ENCODE measurements around the gene ITM2B. TPM values are rescaled to one million over a fixed set of nuclear protein-coding genes. Genes with fewer than 3 reads are reported as not detected.
A peak's percentile ranks its signal among the peaks of the same experiment; 100 is the strongest.

Gene ITM2B
- total RNA-seq, 1 donor from 2014 or later, result 196 TPM

DNA sequence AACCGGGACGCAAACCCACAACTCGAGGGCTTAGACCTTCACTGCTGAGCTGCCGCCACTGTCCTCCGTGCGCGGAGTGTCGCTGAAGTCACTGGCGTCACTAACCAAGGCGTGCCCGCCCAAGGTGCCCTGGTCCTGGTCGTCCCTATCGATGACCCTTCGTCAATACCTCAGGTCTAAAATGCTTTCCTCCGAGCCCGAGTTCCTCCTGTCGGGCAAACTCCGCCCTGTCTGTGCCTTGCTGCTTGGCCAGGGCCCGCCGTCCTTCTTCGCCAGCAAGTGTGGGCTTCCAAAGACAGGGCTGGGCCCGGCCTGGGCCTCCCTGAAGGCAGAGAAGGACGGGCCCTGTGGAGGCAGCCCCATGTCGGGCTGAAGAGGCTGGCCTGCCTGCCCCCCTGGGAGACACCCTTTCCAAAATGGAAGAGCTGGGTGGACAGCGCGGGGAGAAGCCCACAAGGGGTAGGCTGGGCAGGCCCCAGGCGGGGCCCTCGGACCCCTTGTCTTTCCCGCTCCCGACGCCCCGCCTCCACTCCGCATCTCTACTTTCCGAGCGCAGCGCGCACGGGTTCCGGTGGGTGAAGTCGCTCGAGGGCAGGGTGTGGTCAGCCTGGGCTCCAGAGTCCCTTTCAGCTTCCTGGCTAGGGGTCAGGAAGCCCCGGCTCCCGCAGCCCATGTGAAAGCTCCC is 84.0 kb downstream of the ITM2B start:
- no peak overlapping the region for H3K27ac Mint-ChIP-seq
- TF ChIP-seq, protein P1, sequence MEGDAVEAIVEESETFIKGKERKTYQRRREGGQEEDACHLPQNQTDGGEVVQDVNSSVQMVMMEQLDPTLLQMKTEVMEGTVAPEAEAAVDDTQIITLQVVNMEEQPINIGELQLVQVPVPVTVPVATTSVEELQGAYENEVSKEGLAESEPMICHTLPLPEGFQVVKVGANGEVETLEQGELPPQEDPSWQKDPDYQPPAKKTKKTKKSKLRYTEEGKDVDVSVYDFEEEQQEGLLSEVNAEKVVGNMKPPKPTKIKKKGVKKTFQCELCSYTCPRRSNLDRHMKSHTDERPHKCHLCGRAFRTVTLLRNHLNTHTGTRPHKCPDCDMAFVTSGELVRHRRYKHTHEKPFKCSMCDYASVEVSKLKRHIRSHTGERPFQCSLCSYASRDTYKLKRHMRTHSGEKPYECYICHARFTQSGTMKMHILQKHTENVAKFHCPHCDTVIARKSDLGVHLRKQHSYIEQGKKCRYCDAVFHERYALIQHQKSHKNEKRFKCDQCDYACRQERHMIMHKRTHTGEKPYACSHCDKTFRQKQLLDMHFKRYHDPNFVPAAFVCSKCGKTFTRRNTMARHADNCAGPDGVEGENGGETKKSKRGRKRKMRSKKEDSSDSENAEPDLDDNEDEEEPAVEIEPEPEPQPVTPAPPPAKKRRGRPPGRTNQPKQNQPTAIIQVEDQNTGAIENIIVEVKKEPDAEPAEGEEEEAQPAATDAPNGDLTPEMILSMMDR (IDR thresholded peaks at IDR 0.05; ENCODE audit: unreplicated experiment), result no peak

DNA sequence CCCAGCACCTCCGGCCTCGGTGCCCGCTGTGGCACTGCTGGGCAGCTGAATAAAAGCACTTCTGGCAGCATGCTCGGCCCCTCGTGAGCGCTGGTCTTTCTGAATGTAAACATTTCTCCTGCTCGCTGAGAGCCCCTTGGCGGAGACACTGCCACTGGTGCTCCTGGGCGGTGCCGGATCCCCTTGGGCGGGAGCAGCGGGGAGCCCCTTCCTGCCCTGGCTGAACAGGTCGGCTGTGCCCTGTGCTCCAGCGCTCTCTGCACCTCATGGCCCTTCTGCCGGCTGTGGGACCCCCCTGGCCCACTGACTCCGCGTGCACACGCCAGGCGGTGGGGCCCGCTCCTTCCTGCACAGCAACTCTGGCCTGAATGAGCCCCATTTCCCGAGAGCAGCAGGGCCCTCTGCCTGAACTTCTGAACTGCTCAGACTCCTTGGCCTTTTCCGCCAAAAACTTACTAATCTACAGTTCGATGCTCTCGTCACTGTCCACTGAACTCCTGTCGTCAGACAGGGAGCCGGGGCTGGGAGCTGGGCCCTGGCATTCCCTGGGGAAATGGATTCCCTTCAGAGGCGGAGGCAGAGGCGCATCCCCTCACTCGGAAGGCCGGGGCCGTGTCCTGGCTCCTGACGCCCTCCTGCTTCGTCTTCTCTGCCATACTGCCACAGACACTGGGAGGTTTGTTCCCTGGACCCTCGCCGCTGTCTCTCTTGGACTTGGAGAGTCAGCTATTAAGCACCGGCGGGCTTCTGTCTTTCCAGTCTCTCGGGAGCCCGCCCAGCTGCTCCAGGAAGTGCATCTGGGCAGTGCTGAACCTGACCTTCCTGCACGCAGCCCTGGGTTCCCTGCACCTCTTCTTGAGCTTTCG is 84.7 kb downstream of the ITM2B start:
- no peaks in the 10 kb centered on the region for H3K27me3 Mint-ChIP-seq
- no peaks in the 10 kb centered on the region for H3K4me1 Mint-ChIP-seq (ENCODE audit: low read depth)
- H3K4me3 Mint-ChIP-seq (ENCODE audit: low read depth), result no peak overlapping the region
- peaks cover 60% of the 10 kb centered on the region for H3K36me3 Mint-ChIP-seq (ENCODE audit: insufficient read depth)
- TF ChIP-seq, protein P1 (IDR thresholded peaks at IDR 0.05; ENCODE audit: unreplicated experiment), result no peak
- DNase-seq (ENCODE audit: low spot score, unreplicated experiment), result no peak
- no peak overlapping the region for H3K27ac Mint-ChIP-seq
- H3K9me3 Mint-ChIP-seq (ENCODE audit: low read depth), result peaks cover 29% of the 10 kb centered on the region

More for the DNA sequence above, 84.0 kb downstream of the ITM2B start:
- H3K4me3 Mint-ChIP-seq (ENCODE audit: low read depth), result no peak overlapping the region
- no peak for DNase-seq (ENCODE audit: low spot score, unreplicated experiment)
- H3K36me3 Mint-ChIP-seq (ENCODE audit: insufficient read depth), result peaks cover 53% of the 10 kb centered on the region
- peaks cover 22% of the 10 kb centered on the region for H3K9me3 Mint-ChIP-seq (ENCODE audit: low read depth)
- H3K4me1 Mint-ChIP-seq (ENCODE audit: low read depth), result no peaks in the 10 kb centered on the region
- H3K27me3 Mint-ChIP-seq, result no peaks in the 10 kb centered on the region

DNA sequence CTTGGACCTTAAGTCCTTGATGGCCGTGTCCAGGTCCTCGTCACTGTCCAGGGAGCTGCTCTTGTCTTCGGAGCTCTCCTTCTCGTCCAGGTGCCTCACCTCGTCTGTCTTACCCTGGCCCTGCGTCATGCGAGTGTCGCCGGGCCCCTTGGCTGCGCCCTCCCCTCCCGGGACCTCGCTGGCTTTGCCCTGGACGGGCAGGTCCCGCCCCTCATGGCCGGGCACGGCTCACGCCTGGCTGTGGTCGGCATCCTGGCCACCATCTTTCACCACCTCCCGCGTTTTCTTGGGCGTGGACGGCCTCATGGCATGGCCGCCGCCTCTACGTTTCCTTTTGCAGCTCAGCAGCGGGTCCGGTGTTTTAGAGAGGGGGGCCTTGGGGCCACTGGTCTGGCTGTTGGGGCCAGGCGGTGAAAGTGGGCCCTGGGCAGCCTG is 85.4 kb downstream of the ITM2B start:
- TF ChIP-seq, protein P1 (IDR thresholded peaks at IDR 0.05; ENCODE audit: unreplicated experiment), result no peak
- Mint-ChIP-seq H3K27ac (no peak overlapping the region), H3K9me3 (ENCODE audit: low read depth) (peaks cover 30% of the 10 kb centered on the region), H3K27me3 (no peaks in the 10 kb centered on the region), H3K36me3 (ENCODE audit: insufficient read depth) (peaks cover 57% of the 10 kb centered on the region), H3K4me3 (ENCODE audit: low read depth) (no peak overlapping the region), H3K4me1 (ENCODE audit: low read depth) (no peaks in the 10 kb centered on the region)
- DNase-seq (ENCODE audit: low spot score, unreplicated experiment), result no peak

DNA sequence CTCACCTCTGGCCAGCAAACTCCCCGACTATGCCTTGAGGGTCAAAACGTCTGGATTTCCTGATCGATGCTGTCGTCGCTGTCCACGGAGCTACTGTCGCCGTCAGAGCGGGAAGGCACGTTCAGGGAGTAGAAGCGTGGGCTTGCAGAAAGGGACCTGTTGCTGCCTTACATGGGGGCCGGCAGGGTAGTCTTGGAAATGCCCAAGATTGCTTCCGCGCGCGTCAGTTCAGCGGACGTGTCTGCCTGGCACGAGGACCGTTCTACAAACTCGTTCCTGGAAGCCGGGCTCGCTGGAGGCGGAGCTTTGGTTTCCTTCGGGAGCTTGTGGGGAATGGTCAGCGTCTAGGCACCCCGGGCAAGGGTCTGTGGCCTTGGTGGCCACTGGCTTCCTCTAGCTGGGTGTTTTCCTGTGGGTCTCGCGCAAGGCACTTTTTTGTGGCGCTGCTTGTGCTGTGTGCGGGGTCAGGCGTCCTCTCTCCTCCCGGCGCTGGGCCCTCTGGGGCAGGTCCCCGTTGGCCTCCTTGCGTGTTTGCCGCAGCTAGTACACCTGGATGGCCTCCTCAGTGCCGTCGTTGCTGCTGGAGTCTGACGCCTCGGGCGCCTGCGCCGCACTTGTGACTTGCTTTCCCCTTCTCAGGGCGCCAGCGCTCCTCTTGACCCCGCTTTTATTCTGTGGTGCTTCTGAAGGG is 86.0 kb downstream of the ITM2B start:
- H3K27ac Mint-ChIP-seq, result peak overlapping the region; percentile 67
- H3K36me3 Mint-ChIP-seq (ENCODE audit: insufficient read depth), result peaks cover 56% of the 10 kb centered on the region
- no peak overlapping the region for H3K4me3 Mint-ChIP-seq (ENCODE audit: low read depth)
- H3K27me3 Mint-ChIP-seq, result no peaks in the 10 kb centered on the region
- no peak for DNase-seq (ENCODE audit: low spot score, unreplicated experiment)
- TF ChIP-seq, protein P1 (IDR thresholded peaks at IDR 0.05; ENCODE audit: unreplicated experiment), result no peak
- H3K9me3 Mint-ChIP-seq (ENCODE audit: low read depth), result peaks cover 30% of the 10 kb centered on the region
- no peaks in the 10 kb centered on the region for H3K4me1 Mint-ChIP-seq (ENCODE audit: low read depth)

Other genes starting within 250 kb of the ITM2B start
- 54.4 and 56.9 TPM in 2 replicates for gene SUCLA2, start 231.9 kb upstream of the ITM2B start, total RNA-seq
- gene NUDT15, start 195.5 kb upstream of the ITM2B start, total RNA-seq, result 28.9 and 30.7 TPM in 2 replicates
- 56.1 and 59.2 TPM in 2 replicates for gene MED4, start 138.1 kb upstream of the ITM2B start, total RNA-seq
- 34.0 and 34.6 TPM in 2 replicates for gene RB1, start 70.5 kb downstream of the ITM2B start, total RNA-seq
- gene LPAR6, start 179.9 kb downstream of the ITM2B start, total RNA-seq, result 27.2 and 27.7 TPM in 2 replicates

Data from progenitor cell of endocrine pancreas (in vitro differentiated cells).